Brain microvascular endothelial cell (primary cell): Measurements from ENCODE around the gene ZNF479.
"Not testable (repeated sequence)": the region's sequence is repeated elsewhere in the genome, so short reads cannot be mapped to it uniquely, and the experiment has no call there.

Experiments
- DNase-seq: peaks from one replicate; pipeline ENCODE4 v3.0.0-alpha.2; 2020
- H3K27ac ChIP-seq: fragments of 250-450 bp; sonication (Bioruptor Pico); 2 replicates; pipeline ENCODE4 v1.5.1; 2020; ENCODE audit warnings: mild to moderate bottlenecking, moderate library complexity
- H3K27me3 ChIP-seq: fragments of 250-450 bp; sonication (Bioruptor Pico); replicated peaks from 2 replicates; pipeline ENCODE4 v1.5.1; 2020; ENCODE audit warnings: mild to moderate bottlenecking
- H3K36me3 ChIP-seq: fragments of 250-450 bp; sonication (Bioruptor Pico); replicated peaks from 2 replicates; pipeline ENCODE4 v1.5.1; 2020; ENCODE audit warnings: mild to moderate bottlenecking
- H3K4me3 ChIP-seq: 2 replicates; pipeline ENCODE4 v1.5.1; 2011; ENCODE audit warnings: low read depth, mild to moderate bottlenecking, control low read depth, low read length, moderate library complexity
- CTCF ChIP-seq: IDR thresholded peaks from 2 replicates; pipeline ENCODE4 v1.5.1; 2011; ENCODE audit warnings: low read depth, mild to moderate bottlenecking, moderate library complexity, low read length, control low read depth, inconsistent platforms; ENCODE audit errors: missing control alignments
- in situ Hi-C: cut with HindIII; loops from 2 replicates; pipeline ENCODE4 v1.10.0; 2017; ENCODE audit warnings: low sequenced_read_pairs, low pct_ligation_motif_present

ZNF479 gene

GRCh38 chr7:57132336-57132735 is at the start of gene ZNF479:
Gene ZNF479 (minus strand): TSS chr7:57132436. CDS start chr7:57132324, 112 bp downstream.
- H3K27me3 ChIP-seq, DNase-seq, in situ Hi-C loops, H3K4me3 ChIP-seq, H3K27ac ChIP-seq, H3K36me3 ChIP-seq: not testable (repeated sequence)

- no peaks in the 10 kb centered on the region for H3K27me3 ChIP-seq
- H3K4me3 ChIP-seq, result no peak overlapping the region
- H3K27ac ChIP-seq, result no peak overlapping the region
- no peaks in the 10 kb centered on the region for H3K36me3 ChIP-seq
- TF ChIP-seq CTCF, result no peak
- in situ Hi-C loops, result no loop called here
- no peak for DNase-seq
Measured at GRCh38 chr7:57182031-57182430, 49.8 kb upstream of the ZNF479 start.

GRCh38 chr7:57181281-57181680 is 49.0 kb upstream of the ZNF479 start:
- no peak overlapping the region for H3K27ac ChIP-seq
- no peak overlapping the region for H3K4me3 ChIP-seq
- in situ Hi-C loops, result no loop called here
- no peak for DNase-seq
- no peaks in the 10 kb centered on the region for H3K27me3 ChIP-seq
- no peaks in the 10 kb centered on the region for H3K36me3 ChIP-seq
- TF ChIP-seq CTCF, result no peak

- in situ Hi-C loops, result no loop called here
- no peak overlapping the region for H3K4me3 ChIP-seq
- H3K27ac ChIP-seq, result no peak overlapping the region
- H3K27me3 ChIP-seq, result no peaks in the 10 kb centered on the region
- no peak for TF ChIP-seq CTCF
- no peak for DNase-seq
- H3K36me3 ChIP-seq, result no peaks in the 10 kb centered on the region
Measured at GRCh38 chr7:57179776-57180415, 47.7 kb upstream of the ZNF479 start.

GRCh38 chr7:57178768-57179139 is 46.5 kb upstream of the ZNF479 start:
- no peaks in the 10 kb centered on the region for H3K27me3 ChIP-seq
- in situ Hi-C loops, result no loop called here
- TF ChIP-seq CTCF, result no peak

GRCh38 chr7:57177856-57178767 is 45.9 kb upstream of the ZNF479 start:
- Histone ChIP-seq H3K27me3 (no peaks in the 10 kb centered on the region), H3K27ac (no peak overlapping the region), H3K36me3 (no peaks in the 10 kb centered on the region), H3K4me3 (no peak overlapping the region)
- no peak for TF ChIP-seq CTCF
- no peak for DNase-seq
- in situ Hi-C loops, result no loop called here

More at GRCh38 chr7:57178768-57179139, 46.5 kb upstream of the ZNF479 start:
- H3K4me3 ChIP-seq, result no peak overlapping the region
- DNase-seq, result no peak
- H3K36me3 ChIP-seq, result no peaks in the 10 kb centered on the region
- no peak overlapping the region for H3K27ac ChIP-seq
